ENCODE results near the gene ZNF296. TPM values are rescaled to one million over a fixed set of nuclear protein-coding genes. Genes with fewer than 3 reads are reported as not detected.

Gene ZNF296
- polyA plus RNA-seq, 4 donors = 4.7 to 10.3 (median 7.6) TPM

DNA sequence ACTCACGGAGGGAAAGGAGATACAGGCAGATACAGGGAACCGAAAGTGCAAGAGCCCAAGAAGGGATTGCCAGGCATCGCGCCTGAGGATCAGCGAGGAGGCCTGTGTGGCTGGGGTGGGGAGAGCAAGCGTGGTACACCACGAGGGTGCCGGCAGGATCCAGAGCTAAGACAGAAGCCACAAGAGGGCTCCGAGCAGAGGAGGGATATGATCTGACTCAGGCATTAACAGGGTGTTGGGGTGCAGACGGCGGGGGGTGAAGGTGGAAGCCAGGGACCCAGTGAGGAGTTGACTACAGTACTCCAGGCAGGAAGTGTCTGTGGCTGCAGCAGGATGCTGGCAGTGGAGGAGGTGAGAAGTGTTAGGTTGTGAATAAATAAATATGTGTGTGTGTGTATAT is 11.3 kb upstream of the ZNF296 start:
- WGBS, 3 donors = 64 to 77% (median 71%) methylated on average over 11 of the region's 11 CpGs
- FAIRE-seq (no peak), DNase-seq (peak in 1 of 2 donors; percentile 1)
- Histone ChIP-seq H3K4me1 (ENCODE audit: control insufficient read depth in 3 of 3, insufficient read depth in 2 of 3, low read depth in 1 of 3, low read length in 2 of 3) (peaks cover 0 to 15% (median 0%) of the 10 kb centered on the region in 3 donors), H3K9me3 (ENCODE audit: control insufficient read depth in 2 of 2, insufficient read depth in 1 of 2, low read depth in 1 of 2, low read length in 1 of 2) (no peaks in the 10 kb centered on the region), H3K36me3 (ENCODE audit: control insufficient read depth in 3 of 3, insufficient read depth in 2 of 3, low read depth in 1 of 3, low read length in 3 of 3) (peaks cover 2 to 66% (median 6%) of the 10 kb centered on the region in 3 donors), H3K27me3 (ENCODE audit: control insufficient read depth in 3 of 3, insufficient read depth in 3 of 3, low read length in 3 of 3) (no peaks in the 10 kb centered on the region), H3K27ac (ENCODE audit: low read depth in 1 of 3, low read length in 2 of 3) (peak overlapping the region in 1 of 3 donors; percentile 42), H3K4me3 (ENCODE audit: low read depth in 1 of 3, low read length in 3 of 3) (no peak overlapping the region)

DNA sequence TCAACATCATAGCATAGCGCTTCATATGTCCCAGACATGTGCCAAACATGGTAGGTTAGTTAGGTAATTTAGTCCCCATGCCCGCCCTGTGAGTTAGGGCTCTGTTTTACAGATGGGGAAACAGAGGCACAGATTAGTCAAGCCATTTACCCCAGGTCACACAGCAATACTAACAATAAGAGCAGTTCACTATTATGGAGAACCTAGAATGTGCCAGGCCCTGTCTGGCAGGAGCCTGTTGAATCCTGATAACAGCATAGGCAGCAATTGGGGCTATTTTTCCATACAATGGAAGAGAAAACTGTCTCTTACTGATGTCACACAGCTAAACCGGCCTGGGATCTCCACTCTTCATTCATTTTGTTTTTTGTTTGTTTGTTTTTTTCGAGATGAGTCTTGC is 10.2 kb upstream of the ZNF296 start:
- 92 to 95% (median 94%) methylated on average over 4 of the region's 4 CpGs for WGBS, 3 donors
- no peak overlapping the region for H3K27ac ChIP-seq (ENCODE audit: low read depth in 1 of 3, low read length in 2 of 3)
- H3K27me3 ChIP-seq (ENCODE audit: control insufficient read depth in 3 of 3, insufficient read depth in 3 of 3, low read length in 3 of 3) = no peaks in the 10 kb centered on the region
- peaks cover 0 to 15% (median 0%) of the 10 kb centered on the region in 3 donors for H3K4me1 ChIP-seq (ENCODE audit: control insufficient read depth in 3 of 3, insufficient read depth in 2 of 3, low read depth in 1 of 3, low read length in 2 of 3)
- H3K9me3 ChIP-seq (ENCODE audit: control insufficient read depth in 2 of 2, insufficient read depth in 1 of 2, low read depth in 1 of 2, low read length in 1 of 2) = no peaks in the 10 kb centered on the region
- DNase-seq = peak in 1 of 2 donors; percentile 1
- H3K36me3 ChIP-seq (ENCODE audit: control insufficient read depth in 3 of 3, insufficient read depth in 2 of 3, low read depth in 1 of 3, low read length in 3 of 3) = peaks cover 3 to 77% (median 6%) of the 10 kb centered on the region in 3 donors
- no peak overlapping the region for H3K4me3 ChIP-seq (ENCODE audit: low read depth in 1 of 3, low read length in 3 of 3)
- no peak for FAIRE-seq

DNA sequence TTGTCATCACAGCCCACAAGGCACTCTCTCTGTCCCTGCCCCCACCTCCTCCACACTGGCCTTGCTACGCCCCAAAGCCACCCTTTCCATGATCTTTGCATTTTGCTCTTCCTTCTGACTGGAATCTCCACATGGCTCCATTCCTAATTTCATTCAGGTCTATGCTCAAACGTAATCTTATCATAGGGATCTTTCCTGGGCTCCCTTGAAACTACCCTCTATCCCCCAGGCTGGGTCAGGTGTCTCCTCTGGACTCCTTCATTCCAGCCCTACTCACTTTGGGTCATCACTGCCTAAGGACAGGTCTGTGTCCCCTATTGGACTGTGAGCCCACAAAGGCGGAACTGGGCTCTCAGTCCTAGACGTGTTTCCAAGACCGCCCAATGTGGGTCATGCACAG is 5.9 kb upstream of the ZNF296 start:
- H3K4me3 ChIP-seq (ENCODE audit: low read depth in 1 of 3, low read length in 3 of 3) = no peak overlapping the region
- FAIRE-seq (no peak), DNase-seq (no peak)
- H3K27ac ChIP-seq (ENCODE audit: low read depth in 1 of 3, low read length in 2 of 3) = no peak overlapping the region
- peaks cover 2 to 23% (median 9%) of the 10 kb centered on the region in 3 donors for H3K4me1 ChIP-seq (ENCODE audit: control insufficient read depth in 3 of 3, insufficient read depth in 2 of 3, low read depth in 1 of 3, low read length in 2 of 3)
- peaks cover 0 to 52% (median 3%) of the 10 kb centered on the region in 3 donors for H3K36me3 ChIP-seq (ENCODE audit: control insufficient read depth in 3 of 3, insufficient read depth in 2 of 3, low read depth in 1 of 3, low read length in 3 of 3)
- 88 to 90% (median 90%) methylated on average over 5 of the region's 5 CpGs for WGBS, 3 donors
- no peaks in the 10 kb centered on the region for H3K9me3 ChIP-seq (ENCODE audit: control insufficient read depth in 2 of 2, insufficient read depth in 1 of 2, low read depth in 1 of 2, low read length in 1 of 2)
- no peaks in the 10 kb centered on the region for H3K27me3 ChIP-seq (ENCODE audit: control insufficient read depth in 3 of 3, insufficient read depth in 3 of 3, low read length in 3 of 3)

DNA sequence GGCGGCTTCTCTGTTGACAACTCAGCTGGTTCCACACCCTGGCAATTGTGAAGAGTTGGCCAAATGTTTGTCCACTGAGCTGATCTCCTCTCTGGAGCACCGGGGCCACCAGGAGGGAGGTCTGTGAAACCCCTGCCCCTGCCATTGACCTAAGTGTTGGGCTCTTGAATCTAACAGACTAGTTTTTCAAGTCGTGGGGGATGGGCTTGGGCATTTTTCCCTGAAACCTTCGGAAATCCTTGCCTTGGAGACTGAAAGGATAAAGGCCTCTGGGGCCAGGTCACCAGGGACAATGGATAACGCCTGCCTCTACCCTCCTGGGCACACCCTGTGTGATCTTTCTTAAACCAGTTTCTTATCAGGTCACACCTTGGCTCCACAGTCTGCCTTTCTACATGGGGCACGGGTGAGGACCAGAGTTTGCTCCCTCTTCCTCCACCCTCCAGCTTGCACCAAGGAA is 3.7 kb upstream of the ZNF296 start:
- H3K36me3 ChIP-seq (ENCODE audit: control insufficient read depth in 3 of 3, insufficient read depth in 2 of 3, low read depth in 1 of 3, low read length in 3 of 3) = peaks cover 0 to 36% (median 1%) of the 10 kb centered on the region in 3 donors
- H3K9me3 ChIP-seq (ENCODE audit: control insufficient read depth in 2 of 2, insufficient read depth in 1 of 2, low read depth in 1 of 2, low read length in 1 of 2) = no peaks in the 10 kb centered on the region
- H3K4me3 ChIP-seq (ENCODE audit: low read depth in 1 of 3, low read length in 3 of 3) = peak overlapping the region; percentile 65 to 82 (median 81)
- DNase-seq (peak; percentile 72 to 94), FAIRE-seq (no peak)
- peaks cover 2 to 34% (median 11%) of the 10 kb centered on the region in 3 donors for H3K4me1 ChIP-seq (ENCODE audit: control insufficient read depth in 3 of 3, insufficient read depth in 2 of 3, low read depth in 1 of 3, low read length in 2 of 3)
- WGBS, 3 donors = 5 to 7% (median 6%) methylated on average over 6 of the region's 6 CpGs
- H3K27ac ChIP-seq (ENCODE audit: low read depth in 1 of 3, low read length in 2 of 3) = peak overlapping the region; percentile 57 to 92 (median 64)
- H3K27me3 ChIP-seq (ENCODE audit: control insufficient read depth in 3 of 3, insufficient read depth in 3 of 3, low read length in 3 of 3) = no peaks in the 10 kb centered on the region

DNA sequence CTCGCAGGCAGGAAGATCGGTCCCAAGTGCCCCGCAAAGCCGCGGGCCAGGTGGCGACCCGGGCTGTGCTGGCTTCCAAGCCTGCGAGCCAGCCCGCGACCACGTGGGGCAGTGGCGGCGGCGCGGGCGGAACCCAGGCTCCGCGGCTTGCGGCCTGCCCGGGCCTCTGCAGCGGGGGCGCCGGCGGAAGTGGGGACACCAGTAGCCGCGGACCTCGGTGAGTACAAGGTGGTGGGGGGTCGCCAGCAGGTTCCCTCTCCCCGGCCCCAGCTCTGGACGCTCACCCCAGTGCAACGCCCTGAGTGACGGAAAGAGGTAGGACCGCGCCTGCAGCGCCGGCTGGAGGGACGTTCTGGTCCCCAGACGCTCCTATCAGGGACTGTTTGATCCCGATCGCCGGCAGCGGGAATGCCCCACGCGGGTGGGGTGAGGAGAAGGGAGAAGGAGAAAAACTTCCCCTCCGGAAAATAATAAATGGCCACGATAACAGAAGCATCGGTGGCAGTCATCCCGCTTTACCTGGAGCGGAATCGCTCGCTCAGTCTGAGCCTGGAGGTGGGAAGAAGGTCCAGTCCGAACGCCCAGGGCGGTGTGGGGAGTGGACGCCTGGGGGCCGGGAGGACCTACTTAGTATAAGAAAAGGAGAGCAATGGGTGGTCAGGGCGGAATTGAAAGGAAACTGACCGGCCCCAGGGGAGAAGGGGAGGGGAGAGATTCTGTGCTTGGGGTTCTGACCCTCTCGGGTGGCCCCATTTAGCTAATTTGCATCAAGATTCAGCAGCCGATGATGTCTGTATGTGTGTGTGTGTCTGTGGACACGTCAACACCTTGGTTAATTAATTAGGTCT is 3.0 kb upstream of the ZNF296 start, which contains the start of gene GEMIN7:
Gene GEMIN7 (plus strand): TSS at position 198 of the 848 bp plus-strand sequence. CDS start 10,855 bp downstream, outside the sequence.
- FAIRE-seq = no peak
- Histone ChIP-seq H3K27ac (ENCODE audit: low read depth in 1 of 3, low read length in 2 of 3) (peak within 1 kb of the TSS; percentile 57 to 92 (median 64)), H3K9me3 (ENCODE audit: control insufficient read depth in 2 of 2, insufficient read depth in 1 of 2, low read depth in 1 of 2, low read length in 1 of 2) (no peaks in the 10 kb centered on the region), H3K36me3 (ENCODE audit: control insufficient read depth in 3 of 3, insufficient read depth in 2 of 3, low read depth in 1 of 3, low read length in 3 of 3) (peaks cover 0 to 35% (median 1%) of the 10 kb centered on the region in 3 donors), H3K27me3 (ENCODE audit: control insufficient read depth in 3 of 3, insufficient read depth in 3 of 3, low read length in 3 of 3) (no peaks in the 10 kb centered on the region), H3K4me1 (ENCODE audit: control insufficient read depth in 3 of 3, insufficient read depth in 2 of 3, low read depth in 1 of 3, low read length in 2 of 3) (peaks cover 2 to 39% (median 15%) of the 10 kb centered on the region in 3 donors), H3K4me3 (ENCODE audit: low read depth in 1 of 3, low read length in 3 of 3) (peak within 1 kb of the TSS; percentile 65 to 82 (median 81))
- peak; percentile 72 to 88 for DNase-seq
- 0% methylated on average over 40 to 61 of the region's 61 CpGs for WGBS, 3 donors

DNA sequence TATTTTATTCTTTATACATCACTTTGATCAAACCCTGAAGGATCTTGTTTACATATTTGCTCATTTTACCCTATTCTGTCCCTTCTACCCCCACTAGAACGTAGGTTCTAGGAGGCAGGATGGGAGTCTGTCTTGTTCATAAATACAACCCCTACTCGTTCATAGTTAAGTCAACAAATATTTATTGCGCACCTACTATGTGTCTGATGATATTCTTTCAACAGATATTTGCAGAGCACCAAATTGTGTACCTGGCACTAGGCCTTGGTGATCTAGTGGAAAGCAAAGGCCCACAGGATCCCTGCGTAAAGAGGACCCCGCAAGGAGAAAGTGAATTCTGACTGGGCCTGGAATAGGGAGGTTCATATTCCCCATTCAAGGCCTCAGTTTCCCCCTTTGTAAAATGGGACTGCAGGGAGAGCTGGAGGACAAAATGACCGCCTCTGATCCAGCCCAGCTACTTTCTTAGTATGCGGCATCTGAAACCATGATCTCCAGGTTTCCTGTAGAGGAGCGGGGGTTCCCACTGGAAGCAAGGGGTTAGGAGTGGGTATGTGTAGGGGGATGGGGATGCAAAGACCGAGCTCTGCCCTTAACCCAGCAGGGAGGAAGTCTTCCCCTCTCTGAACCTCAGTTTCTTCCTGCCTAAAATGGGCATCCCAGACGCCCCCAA is 2.2 kb upstream of the ZNF296 start:
- H3K27ac ChIP-seq (ENCODE audit: low read depth in 1 of 3, low read length in 2 of 3) = peak overlapping the region in 1 of 3 donors; percentile 92

DNA sequence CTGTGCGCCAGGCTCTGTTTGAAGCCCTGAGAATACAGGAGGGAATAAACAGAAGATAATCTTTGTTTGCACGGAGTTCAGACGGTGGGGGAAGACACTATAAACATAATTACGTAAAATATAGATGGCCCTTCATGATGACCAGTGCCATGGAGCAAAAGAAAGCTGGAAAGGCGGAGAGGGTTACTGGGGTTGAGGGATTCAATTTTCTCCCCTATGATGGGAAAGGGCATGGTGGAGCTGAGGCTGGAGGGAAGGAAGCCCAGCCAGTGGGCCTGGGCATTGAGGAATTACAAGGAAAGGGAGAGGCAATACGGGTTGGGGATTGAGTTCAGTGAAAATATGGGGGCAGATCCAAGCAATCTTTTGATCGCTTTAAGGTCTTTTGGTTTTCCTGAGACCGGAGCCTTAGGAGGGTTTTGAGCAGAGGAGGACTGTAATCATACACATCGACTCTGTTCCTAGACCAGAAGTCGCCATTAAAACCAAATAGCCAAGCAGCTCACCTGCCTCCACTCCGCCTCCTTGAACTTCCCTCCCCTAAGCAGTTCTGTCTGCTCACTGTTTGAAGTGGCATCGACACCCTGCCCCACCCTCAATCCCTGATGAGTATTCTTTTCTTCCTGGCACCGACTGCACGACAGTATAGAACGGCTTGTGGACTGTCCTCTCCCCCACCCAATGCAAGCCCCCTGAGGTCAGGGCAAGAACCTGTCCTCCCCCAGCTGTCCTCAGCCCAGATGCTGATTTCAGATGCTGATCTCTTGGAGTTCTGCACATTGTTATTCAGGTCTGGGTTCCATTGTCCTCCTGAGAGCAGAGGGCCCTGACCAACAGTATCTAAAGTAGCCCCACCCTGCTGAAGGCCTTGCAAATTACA is 813 bp upstream of the ZNF296 start:
- H3K36me3 ChIP-seq (ENCODE audit: control insufficient read depth in 3 of 3, insufficient read depth in 2 of 3, low read depth in 1 of 3, low read length in 3 of 3) = peaks cover 0 to 31% (median under 1%) of the 10 kb centered on the region in 3 donors
- H3K9me3 ChIP-seq (ENCODE audit: control insufficient read depth in 2 of 2, insufficient read depth in 1 of 2, low read depth in 1 of 2, low read length in 1 of 2) = no peaks in the 10 kb centered on the region
- H3K27me3 ChIP-seq (ENCODE audit: control insufficient read depth in 3 of 3, insufficient read depth in 3 of 3, low read length in 3 of 3) = no peaks in the 10 kb centered on the region
- peaks cover 2 to 39% (median 15%) of the 10 kb centered on the region in 3 donors for H3K4me1 ChIP-seq (ENCODE audit: control insufficient read depth in 3 of 3, insufficient read depth in 2 of 3, low read depth in 1 of 3, low read length in 2 of 3)
- peak overlapping the region in 1 of 3 donors; percentile 28 for H3K4me3 ChIP-seq (ENCODE audit: low read depth in 1 of 3, low read length in 3 of 3)
- FAIRE-seq (no peak), DNase-seq (peak; percentile 12 to 55)
- 44 to 58% (median 58%) methylated on average over 15 of the region's 15 CpGs for WGBS, 3 donors
- H3K27ac ChIP-seq (ENCODE audit: low read depth in 1 of 3, low read length in 2 of 3) = peak overlapping the region; percentile 45 to 95 (median 76)

More for the DNA sequence above, 2.2 kb upstream of the ZNF296 start:
- Histone ChIP-seq H3K9me3 (ENCODE audit: control insufficient read depth in 2 of 2, insufficient read depth in 1 of 2, low read depth in 1 of 2, low read length in 1 of 2) (no peaks in the 10 kb centered on the region), H3K4me1 (ENCODE audit: control insufficient read depth in 3 of 3, insufficient read depth in 2 of 3, low read depth in 1 of 3, low read length in 2 of 3) (peaks cover 2 to 39% (median 15%) of the 10 kb centered on the region in 3 donors), H3K4me3 (ENCODE audit: low read depth in 1 of 3, low read length in 3 of 3) (peak overlapping the region in 2 of 3 donors; percentile 65 to 82), H3K36me3 (ENCODE audit: control insufficient read depth in 3 of 3, insufficient read depth in 2 of 3, low read depth in 1 of 3, low read length in 3 of 3) (peaks cover 0 to 35% (median 1%) of the 10 kb centered on the region in 3 donors), H3K27me3 (ENCODE audit: control insufficient read depth in 3 of 3, insufficient read depth in 3 of 3, low read length in 3 of 3) (no peaks in the 10 kb centered on the region)
- no peak for DNase-seq
- no peak for FAIRE-seq
- 57 to 63% (median 62%) methylated on average over 10 of the region's 10 CpGs for WGBS, 3 donors

All from small intestine (tissue), 7 donors.